ENCODE results near the gene GADD45GIP1.

Gene GADD45GIP1

DNA sequence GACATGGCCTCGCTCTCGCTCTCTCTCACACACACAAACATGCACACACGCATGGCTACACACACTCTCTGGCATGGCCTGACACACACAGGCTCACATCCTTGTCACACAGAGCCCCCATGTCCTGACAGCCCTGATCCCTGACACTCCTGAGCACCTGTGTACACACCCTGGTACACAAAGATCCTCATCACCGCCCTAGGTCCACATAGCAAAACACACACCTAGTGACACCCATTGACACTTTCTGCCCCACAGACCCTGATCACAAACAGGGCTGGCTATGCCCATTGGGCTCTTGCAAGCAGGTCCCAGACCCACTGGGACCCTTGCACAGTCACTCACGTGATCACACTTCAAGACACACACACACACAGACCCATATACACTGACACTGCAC lies 34.3 kb upstream of the GADD45GIP1 start:
- no peak overlapping the region for H3K4me3 ChIP-seq (ENCODE audit: low read depth, low read length)
- TF ChIP-seq MYC (IDR thresholded peaks at IDR 0.05; ENCODE audit: low read depth, low read length) (no peak), POLR2A (IDR thresholded peaks at IDR 0.05; ENCODE audit: extremely low read depth, insufficient read length) (no peak)
- TF ChIP-seq, protein P1, sequence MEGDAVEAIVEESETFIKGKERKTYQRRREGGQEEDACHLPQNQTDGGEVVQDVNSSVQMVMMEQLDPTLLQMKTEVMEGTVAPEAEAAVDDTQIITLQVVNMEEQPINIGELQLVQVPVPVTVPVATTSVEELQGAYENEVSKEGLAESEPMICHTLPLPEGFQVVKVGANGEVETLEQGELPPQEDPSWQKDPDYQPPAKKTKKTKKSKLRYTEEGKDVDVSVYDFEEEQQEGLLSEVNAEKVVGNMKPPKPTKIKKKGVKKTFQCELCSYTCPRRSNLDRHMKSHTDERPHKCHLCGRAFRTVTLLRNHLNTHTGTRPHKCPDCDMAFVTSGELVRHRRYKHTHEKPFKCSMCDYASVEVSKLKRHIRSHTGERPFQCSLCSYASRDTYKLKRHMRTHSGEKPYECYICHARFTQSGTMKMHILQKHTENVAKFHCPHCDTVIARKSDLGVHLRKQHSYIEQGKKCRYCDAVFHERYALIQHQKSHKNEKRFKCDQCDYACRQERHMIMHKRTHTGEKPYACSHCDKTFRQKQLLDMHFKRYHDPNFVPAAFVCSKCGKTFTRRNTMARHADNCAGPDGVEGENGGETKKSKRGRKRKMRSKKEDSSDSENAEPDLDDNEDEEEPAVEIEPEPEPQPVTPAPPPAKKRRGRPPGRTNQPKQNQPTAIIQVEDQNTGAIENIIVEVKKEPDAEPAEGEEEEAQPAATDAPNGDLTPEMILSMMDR (IDR thresholded peaks at IDR 0.05; ENCODE audit: low read depth, low read length), result no peak
- TF ChIP-seq, protein P2, sequence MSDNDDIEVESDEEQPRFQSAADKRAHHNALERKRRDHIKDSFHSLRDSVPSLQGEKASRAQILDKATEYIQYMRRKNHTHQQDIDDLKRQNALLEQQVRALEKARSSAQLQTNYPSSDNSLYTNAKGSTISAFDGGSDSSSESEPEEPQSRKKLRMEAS (IDR thresholded peaks at IDR 0.05; ENCODE audit: low read depth, low read length), result no peak
- no peak for DNase-seq (ENCODE audit: low read depth)

GRCh38 chr19:12990853-12991252 lies 33.8 kb upstream of the GADD45GIP1 start:
- TF ChIP-seq, protein P2 (IDR thresholded peaks at IDR 0.05; ENCODE audit: low read depth, low read length), result no peak
- TF ChIP-seq MYC (IDR thresholded peaks at IDR 0.05; ENCODE audit: low read depth, low read length) (no peak), POLR2A (IDR thresholded peaks at IDR 0.05; ENCODE audit: extremely low read depth, insufficient read length) (no peak)
- TF ChIP-seq, protein P1 (IDR thresholded peaks at IDR 0.05; ENCODE audit: low read depth, low read length), result no peak
- H3K4me3 ChIP-seq (ENCODE audit: low read depth, low read length), result no peak overlapping the region
- DNase-seq (ENCODE audit: low read depth), result no peak

DNA sequence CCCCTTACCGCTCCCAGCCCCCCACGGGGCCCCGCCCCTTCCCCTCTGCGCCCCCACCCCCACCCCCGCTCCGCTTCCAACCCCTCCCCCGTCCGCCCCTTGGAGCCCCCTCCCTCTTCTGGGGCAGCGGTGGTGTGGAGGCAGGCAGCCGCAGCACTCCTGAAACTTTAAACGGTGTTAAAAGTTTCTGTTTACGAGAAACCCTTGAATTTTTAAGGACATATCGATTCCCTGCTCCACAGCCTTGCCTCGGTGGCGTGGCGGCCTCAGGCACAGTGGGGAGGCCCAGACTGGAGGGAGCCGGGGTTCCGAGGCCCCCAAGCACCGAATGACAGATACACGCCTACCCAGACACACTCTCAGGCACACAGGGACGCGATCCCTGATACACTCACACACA lies 33.4 kb upstream of the GADD45GIP1 start:
- no peak for DNase-seq (ENCODE audit: low read depth)
- TF ChIP-seq MYC (IDR thresholded peaks at IDR 0.05; ENCODE audit: low read depth, low read length) (no peak), POLR2A (IDR thresholded peaks at IDR 0.05; ENCODE audit: extremely low read depth, insufficient read length) (no peak)
- TF ChIP-seq, protein P2 (IDR thresholded peaks at IDR 0.05; ENCODE audit: low read depth, low read length), result no peak
- TF ChIP-seq, protein P1 (IDR thresholded peaks at IDR 0.05; ENCODE audit: low read depth, low read length), result no peak
- H3K4me3 ChIP-seq (ENCODE audit: low read depth, low read length), result no peak overlapping the region

DNA sequence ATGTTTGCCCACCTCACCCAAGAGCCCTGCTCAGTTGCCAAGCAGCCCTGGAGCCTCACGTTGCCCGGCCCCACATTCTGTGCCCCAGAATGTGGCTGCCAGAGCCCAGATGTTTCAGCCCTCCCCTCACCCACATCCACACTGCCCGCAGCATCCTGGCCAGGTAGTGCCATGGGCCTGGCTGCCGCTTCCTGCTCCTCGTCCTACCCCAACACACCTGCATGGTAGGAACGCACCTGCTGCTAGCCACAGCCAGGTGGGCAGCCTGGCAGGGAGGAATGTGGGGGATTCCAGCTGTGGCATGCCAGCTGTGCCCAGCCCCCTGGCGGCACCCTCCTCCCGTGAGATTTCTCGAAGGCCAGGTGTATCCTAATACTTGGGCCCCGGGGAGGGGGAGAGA lies 30.8 kb upstream of the GADD45GIP1 start:
- H3K4me3 ChIP-seq (ENCODE audit: low read depth, low read length), result no peak overlapping the region
- DNase-seq (ENCODE audit: low read depth), result no peak
- TF ChIP-seq MYC (IDR thresholded peaks at IDR 0.05; ENCODE audit: low read depth, low read length) (no peak), POLR2A (IDR thresholded peaks at IDR 0.05; ENCODE audit: extremely low read depth, insufficient read length) (no peak)
- TF ChIP-seq, protein P1 (IDR thresholded peaks at IDR 0.05; ENCODE audit: low read depth, low read length), result no peak
- TF ChIP-seq, protein P2 (IDR thresholded peaks at IDR 0.05; ENCODE audit: low read depth, low read length), result no peak

- DNase-seq (ENCODE audit: low read depth), result no peak
- H3K4me3 ChIP-seq (ENCODE audit: low read depth, low read length), result no peak overlapping the region
- no peak for TF ChIP-seq POLR2A (IDR thresholded peaks at IDR 0.05; ENCODE audit: extremely low read depth, insufficient read length)
- TF ChIP-seq, protein P1 (IDR thresholded peaks at IDR 0.05; ENCODE audit: low read depth, low read length), result no peak
- TF ChIP-seq MYC (IDR thresholded peaks at IDR 0.05; ENCODE audit: low read depth, low read length), result no peak
- TF ChIP-seq, protein P2 (IDR thresholded peaks at IDR 0.05; ENCODE audit: low read depth, low read length), result no peak
These were observed 30.2 kb upstream of the GADD45GIP1 start for GRCh38 chr19:12987190-12987589.

DNA sequence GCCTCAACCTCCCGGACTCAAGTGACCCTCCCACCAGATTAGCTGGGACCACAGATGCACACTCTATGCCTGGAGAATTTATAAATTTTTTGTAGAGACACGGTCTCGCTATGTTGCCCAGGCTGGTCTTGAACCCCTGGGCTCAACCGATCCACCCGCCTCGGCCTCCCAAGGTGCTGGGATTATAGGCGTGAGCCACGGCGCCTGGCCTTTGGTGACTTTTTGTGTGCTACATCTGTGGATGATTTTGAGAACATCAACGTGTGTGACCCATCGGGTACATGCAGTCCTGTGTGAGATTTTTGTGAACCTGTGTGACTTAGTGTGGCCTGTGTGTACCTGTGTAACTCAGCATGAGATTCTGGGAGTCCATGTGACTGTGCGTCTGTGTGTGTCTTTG lies 29.7 kb upstream of the GADD45GIP1 start:
- DNase-seq (ENCODE audit: low read depth), result no peak
- TF ChIP-seq, protein P2 (IDR thresholded peaks at IDR 0.05; ENCODE audit: low read depth, low read length), result no peak
- TF ChIP-seq POLR2A (IDR thresholded peaks at IDR 0.05; ENCODE audit: extremely low read depth, insufficient read length) (no peak), MYC (IDR thresholded peaks at IDR 0.05; ENCODE audit: low read depth, low read length) (no peak)
- TF ChIP-seq, protein P1 (IDR thresholded peaks at IDR 0.05; ENCODE audit: low read depth, low read length), result no peak
- H3K4me3 ChIP-seq (ENCODE audit: low read depth, low read length), result no peak overlapping the region

Data from NB4 (cell line).